ENCODE data around the gene KIAA0753. TPM values are rescaled to one million over a fixed set of nuclear protein-coding genes. Genes with fewer than 3 reads are reported as not detected.

KIAA0753 gene
- total and polyA plus RNA-seq, 2 of the 13 experiments (the other 11 are each of a cell fraction or from before 2014, with no cell fraction given) = 5.2 to 9.1 TPM

GRCh38 chr17:6640536-6641246, at the start of gene KIAA0753, which contains the start of gene TXNDC17 (continued):
- peak; percentile 93 for TF ChIP-seq RBFOX2 (IDR thresholded peaks at IDR 0.05; ENCODE audit: low read depth, low read length)
- no peak; the same call in 1 of the 2 replicates for TF ChIP-seq ZNF710 (CRISPR knock-in tag; IDR thresholded peaks at IDR 0.05; ENCODE audit: borderline replicate concordance)
- no peak for TF ChIP-seq ZFAT (CRISPR knock-in tag; conservative IDR thresholded peaks at IDR 0.05)
- no peak; the same call in 1 of the 2 replicates for TF ChIP-seq GATA4 (IDR thresholded peaks at IDR 0.05; ENCODE audit: borderline replicate concordance, low read depth)
- TF ChIP-seq ZIK1 (CRISPR knock-in tag; IDR thresholded peaks at IDR 0.05; ENCODE audit: borderline replicate concordance, low read depth) = 0 out of 2 replicates have a peak, but pooled peaks have one; percentile 57
- peak; percentile 71 for TF ChIP-seq ETV5 (CRISPR knock-in tag; IDR thresholded peaks at IDR 0.05; ENCODE audit: borderline replicate concordance)
- TF ChIP-seq REST (IDR thresholded peaks at IDR 0.05; ENCODE audit: borderline replicate concordance in 1 of 2, low read depth in 1 of 2, low read length in 2 of 2) = peak in 1 of 2 experiments; percentile 48; a peak in 1 of 4 replicates
- TF ChIP-seq ZNF614 (CRISPR knock-in tag; IDR thresholded peaks at IDR 0.05; ENCODE audit: borderline replicate concordance) = peak; percentile 68; the same call in 1 of the 2 replicates
- 0 out of 2 replicates have a peak, but pooled peaks have one; percentile 82 for TF ChIP-seq TIGD3 (CRISPR knock-in tag; IDR thresholded peaks at IDR 0.05; ENCODE audit: borderline replicate concordance)
- no peak; the same call in 1 of the 2 replicates for TF ChIP-seq NAIF1 (CRISPR knock-in tag; IDR thresholded peaks at IDR 0.05; ENCODE audit: borderline replicate concordance)
- 0 out of 2 replicates have a peak, but pooled peaks have one; percentile 29 for TF ChIP-seq ZNF543 (CRISPR knock-in tag; IDR thresholded peaks at IDR 0.05)
- 0 out of 2 replicates have a peak, but pooled peaks have one; percentile 24 for TF ChIP-seq ZNF580 (CRISPR knock-in tag; IDR thresholded peaks at IDR 0.05; ENCODE audit: borderline replicate concordance, low read depth)
- no peak for TF ChIP-seq ZNF138 (CRISPR knock-in tag; IDR thresholded peaks at IDR 0.05; ENCODE audit: low read depth)
- TF ChIP-seq ZNF460 (CRISPR knock-in tag; IDR thresholded peaks at IDR 0.05; ENCODE audit: borderline replicate concordance) = no peak
- no peak for TF ChIP-seq CENPBD1 (CRISPR knock-in tag; IDR thresholded peaks at IDR 0.05; ENCODE audit: borderline replicate concordance, low read depth)
- peak; percentile 78; the same call in 1 of the 2 replicates for TF ChIP-seq SRF (IDR thresholded peaks at IDR 0.05; ENCODE audit: low read depth, low read length)
- TF ChIP-seq ZNF777 (CRISPR knock-in tag; IDR thresholded peaks at IDR 0.05) = peak; percentile 88
- no peak for TF ChIP-seq ZFP62 (CRISPR knock-in tag; IDR thresholded peaks at IDR 0.05)
- 0 out of 2 replicates have a peak, but pooled peaks have one; percentile 44 for TF ChIP-seq RCOR2 (CRISPR knock-in tag; IDR thresholded peaks at IDR 0.05)
- no peak for TF ChIP-seq SIN3B (IDR thresholded peaks at IDR 0.05; ENCODE audit: low read length)
- no peak for TF ChIP-seq HNRNPH1 (optimal IDR thresholded peaks at IDR 0.05; ENCODE audit: low read depth, low read length)
